Skin epidermis (tissue), 12 donors: Measurements from ENCODE around the gene MTA1.

ENCODE experiments used
- H3K27ac ChIP-seq, 21 experiments: fragments of 200-600 bp; sonication (generic) in 11 of 21; one replicate each; pipeline ENCODE4 v1.5.0; 2020; ENCODE audit warnings: mild to moderate bottlenecking in 3 of 21, inconsistent platforms in 2 of 21, moderate library complexity in 2 of 21
- H3K4me3 ChIP-seq, 7 experiments: fragments of 200-600 bp; sonication (generic) in 2 of 7; one replicate each; pipeline ENCODE4 v1.5.0; 2020; ENCODE audit warnings: inconsistent platforms in 2 of 7, mild to moderate bottlenecking in 2 of 7, moderate library complexity in 1 of 7

MTA1 gene

DNA sequence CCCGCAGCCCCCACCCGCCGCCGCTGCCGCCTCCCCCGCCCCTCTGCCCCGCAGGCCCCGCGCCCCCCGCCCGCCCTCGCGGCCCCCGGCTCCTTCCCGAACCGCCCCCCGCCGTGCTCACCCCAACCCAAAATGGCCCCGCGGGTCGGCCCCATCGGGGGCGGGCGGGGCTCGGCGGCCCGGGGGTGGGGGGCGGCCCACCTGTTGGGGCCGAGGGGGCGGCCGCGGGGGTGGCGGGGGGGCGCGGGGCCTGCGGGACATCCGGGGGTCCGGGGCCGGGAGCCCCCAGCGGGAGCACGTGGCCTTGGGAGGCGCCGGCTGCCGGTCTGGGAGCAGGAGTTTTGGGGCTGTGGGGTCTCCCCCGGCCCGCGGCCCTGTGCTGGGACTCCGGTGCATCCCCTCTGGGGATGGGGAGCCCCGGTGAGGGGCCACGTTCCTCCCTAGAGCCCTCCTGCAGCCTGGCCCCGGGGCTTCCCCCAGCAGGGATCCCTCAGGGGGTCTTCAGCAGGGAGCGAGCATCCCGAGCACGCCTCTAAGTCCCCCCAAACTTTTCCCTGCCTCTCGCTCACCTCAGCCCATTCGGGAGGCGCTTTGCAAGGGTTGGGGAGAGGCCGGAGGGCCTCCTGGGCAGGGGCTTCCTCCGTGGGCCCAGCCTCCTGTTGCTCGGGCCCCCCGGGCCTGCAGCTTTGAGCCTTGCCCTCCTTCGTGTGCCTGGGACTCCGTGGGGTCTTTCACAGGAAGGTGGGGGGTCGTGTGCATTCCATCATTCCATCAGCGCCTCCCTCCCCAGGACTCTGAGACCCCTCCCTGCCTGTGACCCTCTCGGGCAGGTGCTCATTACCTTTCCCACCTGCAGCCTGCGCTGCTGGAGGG lies 710 bp downstream of the MTA1 start:
- Histone ChIP-seq H3K27ac (peak overlapping the region in 19 of 21 experiments; percentile 36 to 93 (median 77)), H3K4me3 (peak overlapping the region; percentile 35 to 69 (median 62))

DNA sequence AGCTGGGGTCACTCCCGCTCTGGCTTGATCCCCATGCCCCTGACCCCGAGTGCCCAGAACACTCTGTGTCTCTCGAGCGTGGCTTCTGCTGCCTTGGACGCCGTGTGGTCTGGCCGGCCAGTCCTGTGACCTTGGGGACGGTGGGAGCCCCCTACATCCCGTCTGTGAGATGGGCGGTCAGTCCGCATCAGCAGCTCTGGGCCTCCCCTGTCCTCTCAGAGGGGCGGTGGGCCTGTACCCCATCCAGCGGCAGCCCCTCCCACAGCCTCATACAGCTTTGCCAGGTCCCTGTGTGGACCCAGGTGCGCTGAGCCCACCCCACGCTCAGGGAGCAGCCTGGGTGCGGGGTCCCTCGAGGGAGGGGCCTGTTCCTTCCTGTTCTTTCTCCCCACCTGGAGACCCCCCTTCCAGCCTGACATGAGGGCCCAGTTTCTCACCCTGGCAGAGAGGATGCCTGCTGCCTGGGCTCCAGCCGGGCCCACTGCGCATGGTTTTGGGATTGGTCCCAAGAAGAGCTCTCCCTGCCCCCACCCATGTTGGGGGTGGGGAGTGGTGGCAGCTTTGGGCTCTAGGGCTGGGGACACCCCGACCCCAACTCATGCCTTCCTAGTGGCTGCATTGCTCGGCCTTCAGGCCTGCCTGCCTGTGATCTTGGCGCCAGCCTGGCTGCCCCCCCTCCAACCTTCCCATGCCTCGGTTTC lies 1.5 kb downstream of the MTA1 start:
- Histone ChIP-seq H3K27ac (peak overlapping the region in 16 of 21 experiments; percentile 45 to 93 (median 80)), H3K4me3 (peak overlapping the region; percentile 35 to 69 (median 62))

DNA sequence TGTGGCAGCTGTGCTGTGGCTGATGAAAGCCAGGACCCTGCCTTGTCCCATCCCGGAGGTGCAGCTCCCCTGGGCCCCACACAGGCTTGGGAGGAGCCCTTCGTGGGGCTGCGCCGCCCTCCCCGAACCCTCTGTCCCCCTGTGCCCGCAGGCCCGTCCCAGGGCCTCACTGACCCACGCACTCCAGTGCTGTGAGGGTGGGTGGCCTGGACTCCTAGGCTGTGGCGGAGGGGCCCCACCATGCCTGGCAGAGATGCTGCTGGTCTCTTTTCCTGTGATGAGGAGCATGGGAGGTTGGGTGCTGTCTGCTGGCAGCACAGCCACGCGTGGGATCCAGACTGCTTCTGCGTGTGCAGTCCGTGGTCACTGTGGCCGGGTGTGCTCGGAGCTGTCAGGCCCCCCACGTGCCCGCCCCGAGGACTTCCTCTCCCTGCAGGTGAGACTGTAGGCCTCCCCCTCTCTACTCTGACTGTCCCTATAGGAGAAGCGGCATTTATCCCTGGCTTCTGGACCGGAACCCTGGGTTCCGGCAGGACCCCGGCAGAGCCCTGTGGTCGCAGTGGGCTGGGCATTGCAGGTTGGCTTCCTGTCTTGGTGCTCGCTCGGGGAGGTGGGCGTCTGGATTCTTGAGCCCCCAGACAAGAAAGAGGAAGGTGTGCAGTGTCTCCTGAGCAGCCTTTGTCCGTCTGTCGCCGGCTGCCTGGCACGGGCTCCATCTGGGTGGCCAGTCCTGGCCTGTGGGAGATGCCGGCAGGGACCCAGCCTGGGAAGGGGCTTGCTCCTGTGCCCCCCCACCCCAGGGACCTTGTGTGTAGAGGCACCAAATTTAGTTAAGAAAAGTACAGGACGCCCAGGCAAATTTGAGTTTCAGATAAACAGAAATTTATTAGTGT lies 2.3 kb downstream of the MTA1 start:
- H3K27ac ChIP-seq: peak overlapping the region in 12 of 21 experiments; percentile 2 to 93 (median 78)
- peak overlapping the region in 2 of 7 experiments; percentile 66 to 69 for H3K4me3 ChIP-seq

GRCh38 chr14:105422695-105423487 lies 3.3 kb downstream of the MTA1 start:
- Histone ChIP-seq H3K27ac (peak overlapping the region in 4 of 21 experiments; percentile 5 to 80 (median 36)), H3K4me3 (no peak overlapping the region)

DNA sequence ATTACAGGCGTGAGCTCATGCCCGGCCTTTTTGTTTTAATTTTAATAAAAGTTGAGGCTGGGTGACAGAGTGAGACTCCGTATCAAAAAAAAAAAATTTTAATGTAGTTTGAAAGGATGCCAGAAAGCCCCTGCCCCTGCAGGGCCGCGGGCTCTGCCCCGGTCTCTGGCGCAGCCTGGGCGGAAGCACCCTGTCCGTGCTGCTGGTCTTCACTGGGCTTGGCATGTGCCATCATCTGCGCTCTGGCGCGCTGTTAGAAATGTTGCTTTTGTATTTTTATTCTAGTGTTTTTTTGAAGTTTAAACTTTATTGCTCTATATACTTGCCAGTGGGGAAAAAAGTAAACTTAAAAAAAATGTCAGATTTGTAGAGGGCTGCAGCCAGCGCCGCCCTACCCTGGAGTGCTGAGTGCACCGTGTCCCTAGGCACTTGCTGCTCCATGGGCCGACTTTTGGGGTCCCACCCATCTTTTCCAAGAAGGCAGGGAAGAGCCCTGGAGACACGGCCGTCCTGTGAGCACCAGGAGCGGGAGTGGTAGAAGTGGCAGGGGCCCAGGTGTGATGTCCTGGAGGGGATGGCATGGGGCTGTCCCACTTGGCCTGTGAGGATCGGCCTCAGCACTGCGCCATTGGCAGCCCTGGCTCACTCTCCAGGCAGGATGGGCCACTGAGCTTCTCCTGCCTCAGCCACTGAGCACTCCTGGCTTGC lies 4.0 kb downstream of the MTA1 start:
- no peak overlapping the region for H3K4me3 ChIP-seq
- no peak overlapping the region for H3K27ac ChIP-seq

DNA sequence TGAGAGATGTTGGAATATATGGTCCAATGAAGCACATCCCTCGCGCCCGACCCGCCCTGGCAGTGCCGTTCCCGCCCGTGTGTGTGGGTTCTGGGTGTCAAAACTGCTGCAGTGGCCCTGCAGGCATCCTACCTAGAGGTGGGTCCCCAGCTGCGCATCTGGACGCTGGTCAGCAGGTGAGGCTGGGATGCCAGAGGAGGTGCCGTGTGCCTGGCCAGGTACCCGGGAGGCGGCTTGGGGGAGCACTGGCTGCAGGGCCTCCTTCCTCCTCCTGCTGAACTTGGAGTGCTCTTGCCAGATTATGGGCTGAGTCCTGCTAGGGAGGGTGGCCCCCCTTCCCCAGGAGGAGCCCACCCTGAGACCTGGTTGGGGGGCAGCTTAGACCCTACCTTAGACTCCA lies 5.2 kb downstream of the MTA1 start:
- Histone ChIP-seq H3K27ac (no peak overlapping the region), H3K4me3 (no peak overlapping the region)

GRCh38 chr14:105425823-105426247 lies 6.2 kb downstream of the MTA1 start:
- no peak overlapping the region for H3K27ac ChIP-seq

GRCh38 chr14:105426416-105427130 lies 6.9 kb downstream of the MTA1 start:
- H3K27ac ChIP-seq: no peak overlapping the region

More at GRCh38 chr14:105425823-105426247, 6.2 kb downstream of the MTA1 start:
- H3K4me3 ChIP-seq: no peak overlapping the region

DNA sequence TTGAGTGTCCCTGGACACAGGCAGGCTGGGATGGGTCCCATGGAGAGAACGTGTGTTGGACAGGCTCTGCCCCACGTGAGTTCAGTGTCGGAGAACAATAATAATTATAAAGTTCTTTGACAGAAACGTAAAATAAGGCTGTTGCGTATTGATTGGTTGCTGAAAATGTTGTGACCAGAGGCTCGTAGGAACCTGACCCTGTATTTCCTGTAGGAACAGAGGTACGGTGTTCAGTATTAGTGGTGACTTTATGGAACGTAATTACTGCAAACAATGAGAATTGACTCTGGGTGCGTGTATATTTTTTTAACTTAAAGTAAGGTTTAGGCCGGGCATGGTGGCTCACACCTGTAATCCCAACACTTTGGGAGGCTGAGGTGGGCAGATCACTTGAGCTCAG lies 7.8 kb downstream of the MTA1 start:
- H3K27ac ChIP-seq: no peak overlapping the region

More at GRCh38 chr14:105426416-105427130, 6.9 kb downstream of the MTA1 start:
- no peak overlapping the region for H3K4me3 ChIP-seq

DNA sequence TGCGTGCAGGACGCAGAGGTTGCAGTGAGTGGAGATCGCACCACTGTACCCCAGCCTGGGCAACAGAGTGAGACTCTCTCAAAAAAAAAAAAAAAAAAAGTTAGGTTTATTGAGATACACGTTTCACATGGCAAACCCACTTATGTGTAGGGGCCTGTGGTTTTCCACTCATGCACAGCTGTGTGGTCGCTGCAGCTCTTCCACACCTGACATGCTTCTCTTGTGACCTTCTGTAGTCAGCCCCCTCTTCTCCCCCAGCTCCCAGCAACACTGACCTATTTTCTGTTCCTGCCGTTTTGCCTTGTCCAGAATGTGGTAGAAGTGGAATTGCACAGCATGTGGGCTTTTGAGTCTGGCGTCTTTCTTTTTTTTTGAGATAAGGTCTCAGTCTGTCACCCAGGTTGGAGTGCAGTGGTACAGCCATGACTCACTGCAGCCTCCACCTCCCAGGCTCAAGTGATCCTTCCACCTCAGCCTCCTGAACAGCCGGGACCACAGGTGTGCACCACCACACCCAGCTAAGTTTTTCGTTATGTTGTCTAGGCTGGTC lies 8.4 kb downstream of the MTA1 start:
- H3K4me3 ChIP-seq: no peak overlapping the region
- H3K27ac ChIP-seq: no peak overlapping the region

More for the DNA sequence above, 7.8 kb downstream of the MTA1 start:
- no peak overlapping the region for H3K4me3 ChIP-seq

- H3K4me3 ChIP-seq: no peak overlapping the region
- H3K27ac ChIP-seq: no peak overlapping the region
These were observed 10.4 kb downstream of the MTA1 start for GRCh38 chr14:105430042-105430441.

GRCh38 chr14:105430565-105430964 lies 10.9 kb downstream of the MTA1 start:
- no peak overlapping the region for H3K4me3 ChIP-seq
- peak overlapping the region in 1 of 21 experiments; percentile 50 for H3K27ac ChIP-seq

GRCh38 chr14:105431256-105431655 lies 11.6 kb downstream of the MTA1 start:
- no peak overlapping the region for H3K4me3 ChIP-seq
- peak overlapping the region in 2 of 21 experiments; percentile 12 to 50 for H3K27ac ChIP-seq

DNA sequence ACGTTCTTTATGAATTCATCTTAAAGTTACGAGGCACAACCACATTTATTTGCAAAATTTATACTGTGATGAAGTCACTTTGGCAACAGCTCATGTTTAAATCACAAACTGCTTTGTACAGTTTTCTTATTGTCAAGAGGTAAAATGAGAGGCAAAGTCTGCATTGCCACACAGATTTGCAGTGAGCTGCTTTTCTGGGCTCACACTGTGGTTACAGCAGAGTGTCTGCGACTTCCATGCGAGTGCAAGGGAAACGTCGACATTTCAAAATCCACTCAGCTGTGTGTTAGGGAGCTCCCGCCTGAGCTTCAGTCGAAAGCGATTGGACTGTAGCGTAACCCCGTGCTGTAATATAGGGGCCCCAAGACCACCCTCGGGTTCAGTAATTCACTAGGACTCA lies 13.0 kb downstream of the MTA1 start:
- Histone ChIP-seq H3K27ac (no peak overlapping the region), H3K4me3 (no peak overlapping the region)

DNA sequence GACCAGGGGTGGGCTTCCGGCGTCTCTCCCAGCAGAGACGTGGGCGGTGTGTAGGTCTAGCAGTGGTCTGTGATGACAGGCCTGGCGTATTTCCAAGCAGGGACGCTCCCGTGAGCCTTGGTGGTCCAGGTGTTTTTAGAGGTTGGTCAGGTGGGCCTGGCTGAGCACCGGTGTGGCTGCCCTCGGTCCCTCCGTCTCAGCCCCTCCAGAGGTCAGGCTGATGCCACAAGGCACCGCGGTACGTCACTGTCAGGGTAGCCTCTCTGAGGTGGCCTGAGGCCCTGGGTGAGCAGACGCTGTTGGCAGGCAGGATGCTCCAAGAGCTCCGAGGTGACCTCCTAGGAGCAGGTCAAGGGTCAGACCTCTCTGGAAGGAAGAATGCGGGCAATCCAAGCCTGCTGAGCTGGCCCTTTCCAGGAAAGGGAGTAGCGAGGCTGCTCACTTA lies 13.6 kb downstream of the MTA1 start:
- Histone ChIP-seq H3K27ac (no peak overlapping the region), H3K4me3 (no peak overlapping the region)

GRCh38 chr14:105436402-105436801 lies 16.8 kb downstream of the MTA1 start:
- no peak overlapping the region for H3K4me3 ChIP-seq
- H3K27ac ChIP-seq: no peak overlapping the region
